Measurements from ENCODE around the gene RPS29. TPM values are rescaled to one million over a fixed set of nuclear protein-coding genes. Genes with fewer than 3 reads are reported as not detected.

Gene RPS29
- total RNA-seq, 2 experiments from 2014 or later = 1,759 to 2,048 TPM

- H3K9me3 Mint-ChIP-seq = no peaks in the 10 kb centered on the region
- H3K27ac Mint-ChIP-seq = no peak overlapping the region
- no peak overlapping the region for H3K4me3 Mint-ChIP-seq
- no peak for DNase-seq
- H3K4me1 Mint-ChIP-seq = no peaks in the 10 kb centered on the region
- peaks cover 2% of the 10 kb centered on the region for H3K36me3 Mint-ChIP-seq
- no peaks in the 10 kb centered on the region for H3K27me3 Mint-ChIP-seq
Observed at GRCh38 chr14:49546766-49547165, 39.4 kb downstream of the RPS29 start.

GRCh38 chr14:49545716-49546115, 40.5 kb downstream of the RPS29 start:
- Mint-ChIP-seq H3K4me1 (no peaks in the 10 kb centered on the region), H3K27ac (no peak overlapping the region), H3K36me3 (peaks cover 4% of the 10 kb centered on the region), H3K27me3 (no peaks in the 10 kb centered on the region), H3K4me3 (no peak overlapping the region), H3K9me3 (no peaks in the 10 kb centered on the region)
- no peak for DNase-seq

- H3K27ac Mint-ChIP-seq = no peak overlapping the region
- DNase-seq = no peak
- H3K4me1 Mint-ChIP-seq = no peaks in the 10 kb centered on the region
- H3K9me3 Mint-ChIP-seq = no peaks in the 10 kb centered on the region
- peaks cover 6% of the 10 kb centered on the region for H3K36me3 Mint-ChIP-seq
- H3K4me3 Mint-ChIP-seq = no peak overlapping the region
- no peaks in the 10 kb centered on the region for H3K27me3 Mint-ChIP-seq
Observed at GRCh38 chr14:49545071-49545470, 41.1 kb downstream of the RPS29 start.

GRCh38 chr14:49541049-49541448, 45.1 kb downstream of the RPS29 start:
- H3K4me3 Mint-ChIP-seq = no peak overlapping the region
- H3K4me1 Mint-ChIP-seq = no peaks in the 10 kb centered on the region
- DNase-seq = no peak
- H3K36me3 Mint-ChIP-seq = peaks cover 6% of the 10 kb centered on the region
- no peak overlapping the region for H3K27ac Mint-ChIP-seq
- H3K9me3 Mint-ChIP-seq = no peaks in the 10 kb centered on the region
- H3K27me3 Mint-ChIP-seq = no peaks in the 10 kb centered on the region

DNA sequence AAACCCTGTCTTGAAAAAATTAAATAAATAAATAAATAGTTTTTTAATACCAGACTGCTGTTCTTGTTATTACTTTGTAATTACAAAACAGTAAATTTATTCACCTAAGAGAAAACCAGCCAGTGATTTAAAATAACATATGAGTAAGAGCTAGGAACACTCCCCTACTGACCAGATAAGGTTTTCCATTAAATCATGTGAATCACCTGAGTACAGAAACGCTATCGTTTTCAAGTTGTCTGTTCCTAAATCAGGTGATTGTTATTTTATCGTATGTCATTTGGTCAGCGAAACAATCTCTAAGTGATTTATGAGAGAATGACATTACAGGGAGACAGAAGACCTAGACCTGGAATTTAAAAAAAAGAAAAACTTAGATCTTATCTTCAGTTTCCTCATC, 47.3 kb downstream of the RPS29 start:
- Mint-ChIP-seq H3K4me3 (no peak overlapping the region), H3K27ac (no peak overlapping the region), H3K9me3 (no peaks in the 10 kb centered on the region), H3K36me3 (peaks cover 6% of the 10 kb centered on the region), H3K4me1 (no peaks in the 10 kb centered on the region), H3K27me3 (no peaks in the 10 kb centered on the region)
- DNase-seq = no peak

Other genes starting within 250 kb of the RPS29 start
- gene LRR1, start 12.6 kb upstream of the RPS29 start, total RNA-seq = 10 to 100 TPM; 58.9 to 59.9 TPM
- gene RPL36AL, start 34.2 kb upstream of the RPS29 start, total RNA-seq = 100 to 1,000 TPM; 236 to 250 TPM
- gene MGAT2, start 34.4 kb upstream of the RPS29 start, total RNA-seq = 10 to 100 TPM; 40.0 to 42.0 TPM
- gene DNAAF2, start 48.9 kb upstream of the RPS29 start, total RNA-seq = 10 to 100 TPM; 15.5 to 15.6 TPM
- 10 to 100 TPM; 33.6 to 37.2 TPM for gene POLE2, start 101.8 kb upstream of the RPS29 start, total RNA-seq
- gene KLHDC1, start 106.7 kb upstream of the RPS29 start, total RNA-seq = 1 to 10 TPM; 1.1 to 1.2 TPM
- 10 to 100 TPM; 20.8 to 21.5 TPM for gene KLHDC2, start 181.8 kb upstream of the RPS29 start, total RNA-seq